AML-193 (cell line): ENCODE results near the gene CYFIP2.
"Not testable (repeated sequence)": the region's sequence is repeated elsewhere in the genome, so short reads cannot be mapped to it uniquely, and the experiment has no call there.

Source experiments
- DNase-seq, 2 experiments: peaks; one replicate each; lab custom pipeline; 2025; lab: John Stamatoyannopoulos, UW

The CYFIP2 gene

DNA sequence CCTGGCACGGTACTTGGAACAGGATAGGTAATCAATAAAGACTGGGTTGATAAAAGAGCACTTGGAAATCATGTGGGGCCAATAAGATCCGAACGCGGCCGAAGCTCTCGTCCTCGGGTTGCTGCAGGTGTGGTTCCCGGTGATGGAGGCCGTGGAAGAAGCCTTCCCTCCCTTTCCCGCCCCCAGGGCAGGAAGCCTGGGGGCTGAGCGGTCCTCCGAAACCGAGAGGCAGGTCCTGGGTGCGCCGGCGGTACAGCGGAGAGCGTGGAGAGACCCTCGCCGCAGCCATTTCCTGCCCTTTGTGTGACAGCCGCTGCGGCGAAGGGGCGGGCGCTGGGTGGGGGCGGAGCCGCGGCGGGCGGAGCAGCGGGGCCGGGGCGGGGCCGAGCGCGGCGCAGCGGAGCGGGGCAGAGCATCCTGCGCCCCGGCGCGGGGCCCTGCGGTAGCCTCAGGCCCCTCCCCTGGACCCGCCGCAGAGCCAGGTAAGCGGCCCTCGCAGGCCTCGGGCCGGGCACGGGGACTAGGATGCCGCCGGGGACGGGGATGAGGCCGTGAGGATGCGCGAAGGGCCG is at the start of gene CYFIP2:
Gene CYFIP2, plus strand, starts transcription at position 410 of the 572 bp plus-strand sequence. CDS start 19,239 bp downstream, outside the sequence.
- peak; percentile 31 to 42 for DNase-seq

DNA sequence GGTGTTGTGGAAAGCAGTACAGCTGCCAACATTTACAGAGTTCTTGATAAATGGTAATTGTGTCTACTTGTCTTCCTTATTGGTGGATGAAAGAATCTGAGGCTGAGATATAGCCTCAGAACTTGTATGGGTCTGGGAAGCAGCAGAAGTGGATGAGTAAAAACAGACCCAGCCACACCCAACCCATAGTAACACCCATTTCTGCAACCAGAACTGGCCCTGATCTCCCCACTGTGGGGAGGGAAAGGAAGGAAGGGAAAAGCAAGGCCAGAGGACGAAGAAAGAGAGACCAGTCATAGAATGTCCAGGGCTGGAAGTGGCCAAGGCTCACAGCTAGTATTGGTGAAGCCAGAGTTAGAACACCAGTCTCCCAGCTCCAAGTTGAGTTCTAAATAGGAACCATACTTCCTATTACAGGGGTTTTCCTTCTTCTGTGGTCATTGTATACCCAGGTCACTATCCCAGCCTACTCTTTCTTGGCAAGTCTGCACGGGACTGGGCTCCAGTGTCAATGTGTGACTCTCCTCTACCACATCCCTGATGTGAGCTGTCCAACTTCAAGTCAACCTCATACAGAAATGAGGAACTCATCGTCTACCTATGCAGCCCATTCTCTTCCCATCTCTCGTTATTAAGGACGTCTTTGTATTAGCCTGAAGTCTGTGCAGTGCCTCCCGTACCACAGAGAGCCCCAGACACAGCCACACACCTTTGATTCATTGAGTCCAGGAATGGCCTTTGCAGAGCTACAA is 49.4 kb upstream of the CYFIP2 start:
- DNase-seq = no peak

DNA sequence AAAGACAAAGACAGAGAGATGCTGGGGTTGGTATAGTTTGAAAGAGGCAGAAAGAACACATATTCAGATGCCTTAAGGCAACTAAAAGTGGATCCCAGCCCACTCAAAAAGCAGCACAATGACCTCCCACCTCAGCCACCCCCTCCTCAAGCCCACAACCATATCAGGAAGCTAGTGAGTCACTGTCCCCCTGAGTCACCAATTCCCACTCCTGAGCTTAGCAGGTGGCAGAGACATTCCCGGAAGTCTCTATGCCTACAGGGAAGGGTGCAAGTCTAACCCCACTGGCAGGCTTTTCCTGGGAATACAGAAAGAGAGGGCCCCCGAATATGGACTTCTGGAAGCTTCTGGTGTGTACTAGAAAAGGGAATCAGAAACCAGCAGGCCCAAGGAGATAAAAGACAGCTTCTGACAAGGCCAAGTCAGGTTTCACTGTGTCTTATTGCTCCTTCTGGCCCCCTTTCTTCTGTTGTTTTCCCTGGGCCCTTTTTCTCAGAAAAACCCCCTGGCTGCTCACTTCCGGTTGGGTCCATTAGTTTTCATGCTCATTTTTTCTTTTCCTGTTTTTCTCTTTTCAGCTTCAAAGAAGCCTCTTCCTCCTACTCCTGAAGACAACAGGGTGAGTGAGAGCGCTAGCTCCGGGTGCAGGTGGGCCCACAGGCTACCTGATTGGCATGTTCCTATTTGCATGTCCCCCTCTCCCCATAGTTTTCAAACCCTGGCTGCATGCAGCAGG is 48.5 kb upstream of the CYFIP2 start:
- no peak for DNase-seq

DNA sequence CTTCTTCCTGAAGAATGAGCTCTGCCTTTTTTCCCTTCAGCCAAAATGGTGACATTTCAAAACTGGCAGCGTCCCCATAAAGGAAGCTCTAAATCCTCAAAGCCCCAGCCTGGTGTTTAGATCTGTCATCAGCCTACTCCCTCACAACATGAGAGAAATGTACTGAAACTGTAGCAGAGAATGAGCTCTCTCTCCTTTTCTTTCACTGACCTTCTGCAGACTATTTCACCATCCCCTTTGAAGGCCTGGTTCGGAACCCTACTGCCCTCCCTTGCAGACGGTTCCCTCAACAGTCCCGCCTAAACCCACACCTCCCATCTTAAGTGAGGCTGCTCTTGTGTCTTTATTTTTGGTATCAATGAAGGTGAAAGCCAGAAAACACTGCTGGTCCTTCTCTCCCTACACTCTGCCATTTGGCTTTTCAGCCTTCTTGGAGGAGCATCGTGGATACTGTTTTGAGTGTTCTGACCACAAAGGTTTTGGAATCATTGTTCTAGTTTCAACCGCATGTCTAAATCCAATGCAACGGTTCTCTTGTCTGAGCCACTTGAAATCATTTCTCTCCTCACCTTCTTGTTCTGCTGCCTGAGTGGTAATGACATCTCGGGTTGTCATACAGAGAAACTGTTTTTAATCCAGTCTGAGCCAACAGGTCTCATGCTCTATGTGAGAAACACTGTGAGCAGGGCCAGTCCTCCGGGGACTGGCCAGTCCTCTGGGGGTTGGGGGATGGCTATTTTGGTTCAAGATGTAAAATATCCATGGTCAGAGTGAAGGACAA is 46.2 kb upstream of the CYFIP2 start:
- DNase-seq = no peak

DNA sequence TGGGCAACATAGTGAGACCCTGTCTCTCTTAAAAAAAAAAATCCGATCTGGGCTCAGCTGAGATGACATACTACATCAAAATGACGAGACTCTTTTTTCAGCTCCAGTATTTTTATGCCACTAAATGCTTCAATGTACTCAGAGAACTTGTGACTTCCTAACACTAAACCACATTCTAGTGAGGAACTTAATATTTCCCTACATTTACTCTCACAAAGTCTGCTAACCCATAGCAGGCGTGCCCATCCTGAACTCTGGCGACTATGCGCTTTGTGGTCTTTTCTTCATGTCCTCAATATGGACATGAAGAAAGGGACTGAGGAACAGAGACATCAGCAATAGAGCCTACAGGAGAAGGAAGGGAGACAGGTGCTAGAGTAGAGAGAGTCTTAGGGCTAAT is 44.0 kb upstream of the CYFIP2 start:
- DNase-seq = no peak

DNA sequence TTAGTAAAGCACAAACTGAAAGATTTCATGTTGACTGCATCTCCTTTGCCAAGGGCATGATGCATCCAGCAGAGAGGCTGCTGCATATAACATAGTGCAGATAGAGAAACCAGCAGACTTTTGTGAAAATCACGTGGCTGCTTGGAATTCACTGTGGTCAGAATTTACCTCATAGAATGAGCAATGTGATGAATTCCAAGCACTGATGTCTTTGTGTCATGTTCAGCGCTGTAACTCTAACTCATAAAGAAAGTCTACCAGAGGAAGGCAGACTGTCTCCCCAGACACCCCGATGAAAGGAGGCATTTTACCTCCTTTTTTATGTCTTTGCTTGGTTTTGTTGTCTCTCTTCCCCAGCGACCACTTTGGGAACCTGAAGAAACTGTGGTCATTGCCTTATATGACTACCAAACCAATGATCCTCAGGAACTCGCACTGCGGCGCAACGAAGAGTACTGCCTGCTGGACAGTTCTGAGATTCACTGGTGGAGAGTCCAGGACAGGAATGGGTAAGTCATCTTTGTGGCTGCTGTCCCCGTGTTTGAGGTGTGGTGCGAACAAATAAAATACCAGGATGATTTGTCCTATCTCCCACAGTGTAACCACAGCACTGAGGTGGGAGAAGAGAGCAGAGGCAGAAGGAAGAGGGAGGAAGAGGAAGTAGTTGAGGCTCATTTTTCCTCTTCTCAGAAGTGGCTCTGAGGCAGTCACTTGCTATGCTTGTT is 43.3 kb upstream of the CYFIP2 start:
- DNase-seq = no peak

DNA sequence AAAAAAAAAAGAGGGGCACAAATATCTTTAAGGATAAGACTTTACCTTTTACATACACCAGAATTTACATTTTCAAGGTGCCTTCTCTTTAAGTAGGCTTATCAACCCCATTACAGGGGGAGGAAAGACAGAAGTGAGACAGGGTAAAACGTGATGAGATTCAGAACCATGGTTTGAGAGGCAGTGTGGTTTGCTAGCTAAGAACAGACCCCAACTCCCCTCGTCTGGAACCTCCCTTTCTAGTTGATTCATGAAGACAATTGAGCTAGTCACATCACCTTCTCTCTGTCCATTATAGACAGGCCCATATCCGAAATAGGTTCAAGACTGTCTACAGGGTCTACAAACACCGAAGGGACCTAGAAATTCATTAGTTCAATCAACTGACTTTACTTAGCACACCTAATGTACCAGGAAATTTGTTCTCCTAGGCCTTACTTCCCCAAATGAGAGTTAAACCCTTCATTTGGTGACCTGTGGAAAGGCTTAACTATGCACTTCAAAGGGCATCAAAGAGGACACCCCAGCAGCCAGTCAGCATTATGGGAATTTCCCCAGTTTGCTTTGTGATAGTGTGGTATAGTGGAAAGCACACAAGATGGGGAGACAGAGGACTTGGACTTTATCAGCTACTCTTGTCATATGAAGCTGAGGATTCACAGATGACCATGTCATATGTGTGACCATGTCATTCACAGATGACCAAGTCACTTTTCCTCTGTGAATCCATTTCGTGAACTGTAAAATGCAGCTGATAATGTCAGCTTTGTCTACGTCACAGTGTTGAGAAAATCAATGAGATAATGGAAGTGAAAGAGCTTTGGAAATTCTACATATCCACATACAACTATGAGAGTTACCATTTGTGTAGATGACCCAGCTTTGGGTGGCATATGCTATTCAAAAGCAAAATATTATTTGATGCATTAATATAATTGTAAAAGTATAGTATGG is 40.2 kb upstream of the CYFIP2 start:
- no peak for DNase-seq

DNA sequence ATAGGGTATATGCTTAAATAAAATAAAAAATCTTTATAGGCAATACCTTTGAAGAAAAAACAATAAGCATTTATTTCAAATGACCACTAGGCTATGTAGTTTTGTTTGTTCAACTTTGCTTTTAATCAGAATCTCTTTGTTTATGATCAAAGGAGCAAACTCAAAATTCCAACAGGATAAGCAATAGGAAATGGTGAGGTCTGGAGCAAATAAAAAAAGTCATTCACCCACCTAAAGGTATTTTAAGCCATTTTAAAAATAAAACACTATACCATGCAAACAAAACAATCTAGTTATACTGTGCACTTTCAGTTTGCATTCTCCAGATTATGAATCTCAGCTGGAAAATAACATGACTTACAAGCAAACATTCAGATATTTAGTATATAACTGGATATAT is 35.3 kb upstream of the CYFIP2 start:
- no peak for DNase-seq

DNA sequence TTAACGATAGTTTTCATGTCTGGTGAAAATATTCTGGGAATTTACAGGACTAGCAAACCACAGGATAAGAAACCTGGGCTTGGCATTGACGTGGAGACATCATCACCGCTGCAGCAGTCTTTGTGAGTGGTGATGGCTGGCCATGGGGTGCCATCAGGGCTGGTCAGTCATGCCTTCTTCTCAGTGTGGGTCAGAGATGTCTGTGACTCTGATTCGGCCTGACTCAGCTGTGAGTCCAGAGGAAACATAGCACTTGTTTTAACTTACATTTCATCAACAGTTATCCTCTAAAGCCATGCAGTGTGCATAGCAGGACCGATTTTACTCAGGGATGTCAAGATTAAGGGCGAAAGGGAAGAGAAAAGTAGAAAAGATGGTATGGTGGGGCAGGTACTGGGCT is 33.2 kb upstream of the CYFIP2 start:
- no peak for DNase-seq

DNA sequence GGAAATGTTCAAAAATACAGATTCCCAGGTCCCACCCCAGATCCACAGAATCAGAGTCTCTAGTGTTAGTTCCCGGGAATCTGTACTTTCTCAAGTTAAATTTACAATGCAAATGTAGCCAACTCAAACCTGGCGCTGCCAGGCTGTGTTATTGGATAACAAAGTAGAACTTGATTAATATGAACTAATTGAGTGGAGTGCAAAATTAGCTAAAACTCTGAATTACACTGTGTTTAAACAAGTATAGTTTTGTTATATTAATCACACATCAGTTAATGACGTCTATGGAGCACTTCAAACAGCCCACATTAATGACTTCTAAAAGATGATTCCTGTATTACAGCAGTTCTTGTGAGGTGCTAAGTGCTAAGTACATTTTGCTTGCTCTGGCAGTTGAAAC is 32.4 kb upstream of the CYFIP2 start:
- DNase-seq = no peak

DNA sequence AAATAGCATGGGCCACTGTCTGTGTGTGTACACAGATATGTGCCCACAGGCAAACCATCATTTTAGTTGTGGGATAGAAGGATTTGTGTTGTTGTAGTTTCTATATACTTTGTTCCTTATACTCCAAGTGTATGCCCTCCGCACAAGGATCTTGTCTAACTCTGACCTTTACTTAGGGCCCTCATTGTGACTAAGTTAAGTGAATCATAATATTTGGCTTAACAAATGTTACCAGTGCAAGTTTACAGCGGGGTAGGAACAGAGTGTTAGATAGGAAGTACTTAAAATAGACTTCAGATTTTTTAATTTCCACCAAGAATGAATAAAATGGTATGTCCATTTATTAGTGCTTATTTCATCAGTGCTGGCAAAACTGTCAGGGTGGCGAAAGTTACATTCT is 29.5 kb upstream of the CYFIP2 start:
- DNase-seq = no peak

DNA sequence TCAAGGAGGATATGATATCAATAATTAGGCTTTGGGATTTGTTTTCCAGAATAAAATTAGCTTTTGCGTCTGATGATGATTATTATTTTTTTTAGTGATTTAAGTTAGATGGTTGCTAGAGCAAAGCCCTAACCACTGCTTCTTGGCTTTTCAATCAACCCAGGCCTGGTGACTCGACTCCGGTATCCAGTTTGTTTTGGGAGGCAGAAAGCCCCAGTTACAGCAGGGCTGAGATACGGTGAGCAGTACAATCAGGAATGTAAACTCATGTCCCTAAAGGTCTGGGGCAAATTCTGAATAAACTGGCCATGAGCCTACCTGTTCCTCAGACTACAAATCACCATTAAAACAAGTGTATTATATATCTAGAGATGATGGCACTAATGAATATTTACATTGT is 24.4 kb upstream of the CYFIP2 start:
- DNase-seq = no peak

DNA sequence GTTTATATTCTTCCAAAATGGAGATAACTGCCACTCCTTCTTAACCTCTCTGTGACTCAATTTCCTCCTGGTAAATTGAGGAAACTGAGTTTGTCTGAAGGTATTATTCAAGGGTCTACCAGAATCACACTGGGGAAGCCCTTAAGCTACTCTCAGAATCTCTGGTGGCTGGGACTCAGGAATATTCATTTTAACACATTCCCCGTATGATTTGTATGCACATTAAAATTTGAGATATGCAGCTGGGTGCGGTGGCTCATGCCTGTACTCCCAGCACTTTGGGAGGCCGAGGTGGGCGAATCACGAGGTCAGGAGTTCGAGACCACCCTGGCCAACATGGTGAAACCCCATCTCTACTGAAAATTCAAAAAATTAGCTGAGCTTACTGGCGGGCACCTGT is 21.2 kb upstream of the CYFIP2 start:
- DNase-seq = not testable (repeated sequence)

DNA sequence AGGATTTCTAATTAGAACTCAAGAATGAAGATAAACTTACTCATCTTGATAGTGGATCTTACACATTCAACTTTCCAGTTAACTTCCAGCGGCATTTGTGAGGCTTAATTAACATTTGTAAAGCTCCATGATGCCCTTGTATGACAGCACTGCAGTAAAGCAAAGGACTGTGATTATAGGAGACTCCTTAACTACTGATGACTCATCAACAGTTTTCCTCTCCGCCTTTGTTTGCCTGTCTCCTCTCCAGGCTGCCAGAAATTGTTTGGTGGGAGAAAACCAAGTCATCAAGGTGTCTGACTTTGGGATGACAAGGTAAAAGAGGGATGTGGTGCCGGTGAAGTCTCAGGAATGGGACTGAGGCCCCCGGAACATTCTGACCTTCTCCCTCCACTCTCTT is 20.4 kb upstream of the CYFIP2 start:
- DNase-seq = no peak

DNA sequence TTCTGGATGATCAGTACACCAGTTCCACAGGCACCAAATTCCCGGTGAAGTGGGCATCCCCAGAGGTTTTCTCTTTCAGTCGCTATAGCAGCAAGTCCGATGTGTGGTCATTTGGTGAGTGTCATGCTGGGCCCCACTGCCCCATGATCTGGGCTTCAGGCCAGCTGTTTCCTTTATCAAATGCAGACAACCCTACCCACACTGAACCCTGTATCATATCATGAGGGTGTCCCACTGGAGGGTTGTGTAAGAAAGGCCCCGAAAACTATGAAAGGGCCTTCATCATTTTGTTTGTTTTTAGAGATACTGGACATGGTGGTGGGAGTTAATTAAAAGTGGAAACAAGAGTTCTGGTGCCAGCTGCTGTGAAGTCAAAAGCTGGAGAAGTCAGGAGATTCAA is 20.0 kb upstream of the CYFIP2 start:
- no peak for DNase-seq

DNA sequence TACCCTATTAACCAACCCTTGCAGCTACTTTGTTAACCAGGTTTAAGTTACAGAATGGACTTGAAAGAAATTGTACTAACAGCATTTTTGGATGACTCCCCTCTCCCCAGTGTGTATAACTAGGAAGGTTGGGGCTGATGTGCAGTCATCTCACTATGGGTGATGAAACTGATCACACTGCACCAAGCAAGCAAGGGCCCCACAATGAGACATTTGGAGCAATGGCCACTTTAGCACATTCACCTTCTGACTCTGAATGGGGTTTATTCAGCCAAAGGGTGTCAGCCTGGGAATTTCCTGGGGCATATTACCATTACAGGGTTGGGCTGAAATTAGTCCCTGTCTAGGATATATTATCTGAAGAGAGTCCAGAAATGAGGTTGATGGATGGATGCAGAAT is 18.7 kb upstream of the CYFIP2 start:
- DNase-seq = no peak

DNA sequence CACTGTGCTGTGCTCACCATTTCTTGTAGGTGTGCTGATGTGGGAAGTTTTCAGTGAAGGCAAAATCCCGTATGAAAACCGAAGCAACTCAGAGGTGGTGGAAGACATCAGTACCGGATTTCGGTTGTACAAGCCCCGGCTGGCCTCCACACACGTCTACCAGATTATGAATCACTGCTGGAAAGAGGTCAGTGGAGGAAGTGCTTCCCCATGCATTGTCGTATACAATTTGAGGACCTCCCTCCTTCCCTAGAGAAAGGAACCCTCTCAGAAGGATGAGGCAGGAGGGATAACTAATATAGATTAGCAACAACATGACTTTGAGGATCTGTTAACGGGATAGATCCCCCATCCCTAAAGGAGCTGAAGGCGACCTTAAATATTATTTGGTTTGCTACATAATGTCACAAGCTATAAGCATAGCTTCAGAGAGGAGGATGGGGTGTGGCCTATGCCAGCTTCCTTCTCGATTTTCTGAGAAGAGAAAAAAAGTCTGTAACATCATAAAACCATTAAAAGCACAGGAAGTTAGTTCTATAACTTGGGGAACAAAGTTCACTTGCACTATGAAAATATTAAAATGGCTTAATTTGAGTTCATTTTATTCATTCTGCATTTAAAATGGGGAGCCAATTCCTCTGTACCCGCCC is 17.0 kb upstream of the CYFIP2 start:
- DNase-seq = no peak

DNA sequence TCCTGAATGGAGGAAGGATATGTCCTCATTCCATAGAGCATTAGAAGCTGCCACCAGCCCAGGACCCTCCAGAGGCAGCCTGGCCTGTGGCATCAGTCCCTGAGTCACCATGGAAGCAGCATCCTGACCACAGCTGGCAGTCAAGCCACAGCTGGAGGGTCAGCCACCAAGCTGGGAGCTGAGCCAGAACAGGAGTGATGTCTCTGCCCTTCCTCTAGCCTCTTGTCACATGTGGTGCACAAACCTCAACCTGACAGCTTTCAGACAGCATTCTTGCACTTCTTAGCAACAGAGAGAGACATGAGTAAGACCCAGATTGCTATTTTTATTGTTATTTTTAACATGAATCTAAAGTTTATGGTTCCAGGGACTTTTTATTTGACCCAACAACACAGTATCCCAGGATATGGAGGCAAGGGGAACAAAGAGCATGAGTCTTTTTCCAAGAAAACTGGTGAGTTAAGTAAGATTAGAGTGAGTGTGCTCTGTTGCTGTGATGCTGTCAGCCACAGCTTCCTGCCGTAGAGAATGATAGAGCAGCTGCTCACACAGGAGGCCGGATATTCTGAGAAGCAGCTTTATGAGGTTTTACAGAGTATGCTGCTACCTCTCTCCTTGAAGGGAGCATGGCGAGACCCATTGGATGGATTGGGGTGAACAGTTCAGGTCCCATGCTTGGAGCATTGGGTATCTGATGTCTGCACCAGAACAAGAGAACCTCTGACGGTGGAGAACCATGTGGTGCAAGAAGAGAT is 13.0 kb upstream of the CYFIP2 start:
- no peak for DNase-seq

DNA sequence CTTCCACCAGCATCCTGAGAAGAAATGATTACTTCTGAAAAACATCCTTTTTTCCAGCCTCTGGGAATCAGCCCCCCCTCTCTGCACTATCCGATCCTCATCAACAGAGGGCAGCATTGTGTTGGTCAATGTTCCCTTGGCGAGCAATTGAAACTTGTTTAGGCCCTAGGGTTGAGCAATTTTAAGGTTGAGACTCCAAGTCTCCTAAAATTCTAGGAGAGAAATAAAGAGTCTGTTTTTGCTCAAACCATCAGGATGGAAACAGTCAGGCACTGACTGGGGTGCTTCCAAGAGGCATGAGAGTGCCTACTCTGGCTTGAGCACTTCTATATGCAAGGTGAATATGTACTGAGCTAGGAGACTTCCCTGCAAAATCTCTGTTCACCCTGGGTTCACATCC is 12.4 kb upstream of the CYFIP2 start:
- DNase-seq = peak; percentile 12 to 37
